ENCODE measurements around the gene MTF2. TPM values are rescaled to one million over a fixed set of nuclear protein-coding genes. Genes with fewer than 3 reads are reported as not detected.
"Not testable (repeated sequence)": the region's sequence is repeated elsewhere in the genome, so short reads cannot be mapped to it uniquely, and the experiment has no call there.

The MTF2 gene
- 18.4 and 19.2 TPM in 2 replicates for total RNA-seq (2014; rRNA removed; shearing (Covaris generic))

DNA sequence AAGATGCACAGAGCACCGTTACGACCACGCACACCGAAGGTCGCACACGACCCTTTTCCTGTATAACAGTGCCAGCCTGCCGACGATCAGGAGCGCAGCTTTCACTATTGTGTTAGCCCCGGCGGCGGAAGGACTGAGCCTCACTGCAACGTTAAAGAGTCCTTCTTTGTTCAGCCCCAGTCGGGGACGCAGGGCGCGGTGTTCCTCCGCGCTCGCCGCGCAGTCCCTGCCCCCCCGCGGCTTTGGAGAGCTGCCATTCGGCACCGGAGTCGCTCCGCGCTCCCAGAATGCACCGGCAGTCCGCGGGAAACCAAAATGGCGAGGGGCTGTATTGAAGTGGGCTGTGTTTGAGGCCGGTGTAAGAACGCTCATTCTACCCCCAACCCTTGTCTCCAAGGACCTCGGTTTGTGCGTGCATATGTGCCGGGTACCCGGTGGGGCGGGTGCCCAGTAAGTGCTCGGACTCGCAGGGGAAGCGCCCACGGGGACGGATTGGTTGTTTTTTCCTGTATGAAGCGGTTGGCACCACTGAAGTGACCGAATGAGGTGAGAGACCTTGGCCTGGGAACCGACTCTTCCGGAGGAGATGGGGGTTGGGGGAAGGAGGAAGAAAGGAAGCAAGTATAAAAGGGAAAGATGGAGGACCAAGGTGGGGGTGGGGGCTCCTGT lies at the start of gene MTF2:
TSS of gene MTF2 (plus strand) at position 298 of the 669 bp plus-strand sequence. CDS start at position 542, 244 bp downstream.
- peak; percentile 96 for DNase-seq (ENCODE audit: low spot score)

DNA sequence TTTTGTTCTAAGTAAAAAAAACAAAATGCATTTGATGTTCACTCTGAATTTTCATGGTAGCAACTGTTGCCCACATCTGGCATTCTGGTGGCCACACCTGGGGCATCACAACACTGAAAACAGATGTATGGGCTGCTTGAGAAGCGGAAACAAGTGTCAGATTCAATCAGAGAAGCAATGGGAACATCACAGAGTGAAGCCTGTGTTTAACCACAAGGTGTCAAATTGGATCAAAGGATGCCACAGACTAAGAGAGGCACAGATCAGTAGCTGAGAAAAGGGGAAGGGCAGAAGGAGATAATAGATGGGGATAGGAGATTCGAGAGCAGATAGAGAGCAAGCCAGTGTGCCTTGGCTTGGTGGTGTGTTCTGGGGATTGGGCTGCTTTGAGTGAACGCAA lies 49.8 kb upstream of the MTF2 start:
- no peak for DNase-seq (ENCODE audit: low spot score)

DNA sequence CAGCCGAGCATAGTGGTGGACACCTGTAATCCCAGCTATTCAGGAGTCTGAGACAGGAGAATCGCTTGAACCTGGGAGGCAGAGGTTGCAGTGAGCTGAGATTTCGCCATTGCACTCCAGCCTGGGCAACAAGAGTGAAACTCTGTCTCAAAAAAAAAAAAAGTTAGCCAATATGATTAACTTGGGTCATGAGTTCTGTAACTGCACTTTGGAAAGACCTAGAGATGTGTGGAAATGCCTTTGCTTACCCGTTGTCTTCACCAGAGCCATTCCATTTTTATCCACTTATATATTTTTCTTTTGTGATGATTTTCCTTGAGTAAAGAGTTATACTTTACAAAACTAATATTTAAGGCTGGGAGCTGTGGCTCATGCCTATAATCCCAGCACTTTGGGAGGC lies 48.9 kb upstream of the MTF2 start:
- not testable (repeated sequence) for DNase-seq (ENCODE audit: low spot score)

DNA sequence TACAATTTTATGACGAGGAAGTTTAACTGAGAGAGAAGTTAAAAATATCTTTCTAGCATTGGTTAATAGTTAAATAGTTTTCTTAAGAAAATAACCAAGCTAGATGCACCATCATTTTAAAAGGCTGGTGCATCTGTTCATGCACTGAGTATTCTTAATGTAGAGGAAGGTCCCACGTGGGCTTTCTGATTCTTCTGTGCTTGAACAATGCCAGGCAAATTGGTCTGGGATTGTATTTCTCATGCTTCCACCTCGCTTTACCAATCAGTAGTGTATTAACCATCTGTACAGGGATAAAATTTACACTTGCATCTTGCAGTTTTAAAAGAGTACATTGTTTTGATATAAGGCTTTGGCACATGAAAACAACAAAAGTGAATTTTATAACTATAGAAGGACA lies 47.4 kb upstream of the MTF2 start:
- no peak for DNase-seq (ENCODE audit: low spot score)

DNA sequence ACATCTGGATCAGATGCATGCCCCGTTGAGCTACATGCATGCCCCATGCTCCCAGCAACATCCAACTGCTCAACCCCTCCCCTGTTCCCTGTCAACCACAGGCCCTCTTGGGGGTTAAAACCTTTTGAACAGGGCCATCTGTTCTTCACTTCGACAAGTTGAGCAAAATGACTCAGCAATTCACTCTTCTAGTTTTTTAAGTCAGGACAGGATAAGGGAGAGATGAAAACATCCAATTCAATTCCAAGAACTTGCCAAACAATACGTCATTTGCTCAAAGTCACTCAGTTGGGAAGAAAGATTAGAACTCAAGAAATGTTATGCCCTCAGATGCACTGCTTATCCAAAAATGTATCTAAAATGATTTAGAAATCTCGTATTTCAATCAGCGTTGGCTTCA lies 46.1 kb upstream of the MTF2 start:
- no peak for DNase-seq (ENCODE audit: low spot score)

DNA sequence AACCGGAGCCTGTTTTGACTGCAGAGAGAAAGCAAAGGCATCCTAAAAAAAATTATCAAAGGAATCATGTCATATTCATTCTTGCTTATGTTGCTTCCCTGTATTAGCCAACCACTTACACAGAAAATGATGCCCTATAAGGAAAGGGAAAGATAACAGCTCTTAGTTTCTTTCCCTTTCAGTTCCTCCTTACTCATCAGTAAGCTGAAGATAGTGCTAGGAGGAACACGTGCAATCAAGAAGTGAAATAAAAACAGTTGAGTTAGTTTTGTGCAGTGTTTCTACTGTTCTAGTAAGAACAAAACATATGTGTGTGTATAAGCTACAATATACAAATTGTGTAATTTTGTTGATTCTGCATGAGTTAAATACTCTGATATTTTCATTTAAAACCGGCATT lies 45.3 kb upstream of the MTF2 start:
- DNase-seq (ENCODE audit: low spot score): no peak

DNA sequence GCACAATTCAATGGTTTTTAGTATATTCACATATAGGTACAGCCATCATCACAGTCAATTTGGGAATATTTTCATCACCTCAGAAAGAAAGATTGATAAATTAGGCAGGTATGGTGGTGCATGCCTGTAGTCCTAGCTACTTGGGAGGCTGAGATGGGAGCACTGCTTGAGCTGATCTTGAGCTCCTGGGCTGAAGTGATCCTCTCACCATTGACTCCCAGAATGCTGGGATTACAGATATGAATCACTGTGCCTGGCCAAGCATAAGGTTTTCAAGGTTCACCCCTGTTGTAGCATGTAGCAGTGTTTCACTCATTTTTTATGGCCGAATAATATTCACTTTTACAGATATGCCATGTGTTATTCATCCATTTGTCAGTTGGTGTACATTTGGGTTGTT lies 44.7 kb upstream of the MTF2 start:
- no peak for DNase-seq (ENCODE audit: low spot score)

DNA sequence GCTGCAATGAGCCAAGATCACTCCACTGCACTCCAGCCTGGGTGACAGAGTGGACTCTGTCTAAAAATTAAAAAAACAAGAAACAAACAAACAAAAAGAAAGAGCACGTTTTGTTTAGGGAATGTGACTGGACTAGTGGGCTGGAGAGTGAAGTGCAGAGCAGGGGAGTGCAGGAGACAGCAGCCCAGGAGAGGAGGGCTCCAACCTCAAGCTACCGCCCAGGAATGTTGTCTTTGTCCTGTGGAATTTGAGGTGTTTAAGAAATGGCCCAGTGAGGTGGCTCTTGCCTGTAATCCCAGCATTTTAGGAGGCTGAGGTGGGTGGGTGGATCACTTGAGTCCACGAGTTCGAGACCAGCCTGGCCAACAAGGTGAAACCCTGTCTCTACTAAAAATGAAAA lies 42.4 kb upstream of the MTF2 start:
- no peak for DNase-seq (ENCODE audit: low spot score)

DNA sequence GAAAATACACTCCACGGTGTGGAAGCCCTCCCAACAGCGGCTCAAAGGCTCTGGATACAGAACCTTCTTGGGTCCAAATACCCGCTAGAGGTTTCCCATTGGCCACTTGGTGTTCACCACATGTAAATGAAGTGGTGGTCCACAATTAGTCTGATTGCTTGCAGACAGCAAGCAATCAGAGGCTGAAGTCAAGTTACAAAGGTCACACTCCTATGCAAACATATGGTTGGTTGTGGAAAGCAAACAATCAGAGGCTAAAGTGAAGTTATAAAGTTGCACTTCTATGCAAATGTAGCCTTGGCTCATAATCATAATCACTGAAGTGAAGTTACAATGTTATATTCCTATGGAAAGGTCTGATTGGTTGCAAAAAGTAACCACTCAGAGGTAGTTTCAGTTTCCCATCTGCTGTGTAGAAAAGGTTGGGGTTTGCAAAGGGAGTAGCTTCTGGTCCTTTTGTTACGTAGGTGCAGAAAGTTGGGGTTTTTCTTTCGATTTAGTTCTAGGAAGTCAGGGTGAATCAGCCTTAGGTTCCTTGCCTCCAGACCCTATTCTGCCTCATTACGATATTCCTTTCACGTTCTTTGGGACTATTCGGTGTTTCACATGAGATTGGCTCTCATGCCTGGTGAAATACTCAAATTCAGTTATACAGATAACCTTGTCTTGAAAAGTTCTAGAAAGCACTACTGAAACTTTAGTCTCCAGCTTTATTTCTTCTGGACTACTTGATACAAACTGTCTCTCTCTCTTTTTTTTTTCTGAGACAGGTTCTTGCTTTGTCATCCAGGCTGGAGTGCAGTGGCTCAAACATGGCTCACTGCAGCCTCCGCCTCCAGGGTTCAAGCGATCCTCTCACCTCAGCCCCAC lies 36.7 kb upstream of the MTF2 start:
- peak; percentile 17 for DNase-seq (ENCODE audit: low spot score)

DNA sequence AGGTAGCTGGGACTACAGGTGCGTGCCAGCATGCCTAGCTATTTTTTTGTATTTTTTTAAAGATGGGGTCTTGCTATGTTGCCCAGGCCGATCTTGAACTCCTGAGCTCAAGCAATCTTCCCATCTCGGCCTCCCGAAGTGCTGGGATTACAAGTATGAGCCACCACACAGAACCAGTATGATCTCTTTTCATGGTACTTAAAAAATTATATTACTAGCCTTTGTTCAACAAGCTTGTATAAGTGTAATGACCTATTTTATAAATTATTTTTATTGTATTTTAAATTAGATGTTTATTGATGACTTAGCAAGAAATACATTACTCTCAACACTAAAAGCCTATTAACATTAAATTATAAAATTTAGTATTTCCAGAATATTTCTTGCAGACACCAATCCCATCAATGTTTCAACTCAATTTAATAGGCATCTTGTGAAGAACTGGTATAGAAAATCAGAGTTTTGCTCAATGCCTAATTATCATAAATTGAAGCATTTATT lies 36.0 kb upstream of the MTF2 start:
- no peak for DNase-seq (ENCODE audit: low spot score)

DNA sequence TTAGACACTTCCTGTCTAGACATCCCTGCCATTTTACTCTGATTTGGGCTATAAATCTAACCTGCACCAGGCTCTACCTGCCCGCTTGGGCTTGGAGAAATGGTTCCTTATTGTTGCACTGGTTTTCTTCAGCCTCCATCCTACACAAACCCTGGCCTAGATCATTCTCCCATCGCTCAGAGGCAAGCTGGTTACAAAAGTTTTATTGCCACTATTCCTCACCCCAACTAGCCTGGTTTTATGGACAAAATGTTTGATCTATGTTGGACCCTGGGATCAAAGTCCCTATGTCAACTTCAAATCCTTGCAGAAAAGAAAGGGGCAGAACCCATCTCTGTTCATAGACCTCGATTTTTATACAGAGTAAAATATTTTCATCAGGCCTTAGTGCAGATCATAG lies 31.5 kb upstream of the MTF2 start:
- DNase-seq (ENCODE audit: low spot score): no peak

DNA sequence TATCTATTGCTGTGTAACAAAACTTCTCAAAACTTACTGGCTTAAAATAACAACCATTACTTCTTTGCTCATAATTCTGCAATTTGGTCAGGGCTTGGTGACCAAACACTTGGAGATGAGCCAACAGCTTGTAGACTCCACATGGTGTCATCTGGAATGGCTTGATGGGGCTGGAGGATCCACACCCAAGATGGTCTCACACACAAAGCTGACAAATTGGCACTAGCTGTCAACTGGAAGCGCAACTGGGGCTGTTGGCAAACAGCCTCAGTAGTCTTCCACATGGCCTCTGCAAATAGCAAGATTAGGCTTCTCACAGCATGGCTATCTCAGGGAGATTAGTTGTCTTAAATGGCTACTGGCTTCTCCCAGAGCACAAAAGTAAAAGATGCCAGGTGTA lies 27.1 kb upstream of the MTF2 start:
- no peak for DNase-seq (ENCODE audit: low spot score)

DNA sequence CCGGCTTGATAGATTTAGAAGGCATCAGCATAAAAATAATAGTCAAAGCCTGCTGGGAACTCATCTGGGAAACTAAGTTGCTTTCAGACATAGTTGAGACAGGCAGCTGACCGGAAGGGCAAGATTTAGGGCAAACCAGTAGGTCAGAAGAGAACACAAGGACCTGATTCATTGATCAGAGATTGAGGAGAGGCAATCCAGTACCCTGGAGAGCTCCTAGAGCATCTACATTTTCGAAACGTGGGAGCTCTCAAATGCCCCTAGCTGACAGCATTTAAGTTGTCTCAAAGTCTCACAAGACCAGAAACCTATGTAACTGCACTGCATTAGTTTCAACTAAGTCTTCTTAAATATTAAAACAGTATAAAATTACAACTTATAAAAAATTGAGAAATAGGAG lies 22.9 kb upstream of the MTF2 start:
- DNase-seq (ENCODE audit: low spot score): peak; percentile 42

DNA sequence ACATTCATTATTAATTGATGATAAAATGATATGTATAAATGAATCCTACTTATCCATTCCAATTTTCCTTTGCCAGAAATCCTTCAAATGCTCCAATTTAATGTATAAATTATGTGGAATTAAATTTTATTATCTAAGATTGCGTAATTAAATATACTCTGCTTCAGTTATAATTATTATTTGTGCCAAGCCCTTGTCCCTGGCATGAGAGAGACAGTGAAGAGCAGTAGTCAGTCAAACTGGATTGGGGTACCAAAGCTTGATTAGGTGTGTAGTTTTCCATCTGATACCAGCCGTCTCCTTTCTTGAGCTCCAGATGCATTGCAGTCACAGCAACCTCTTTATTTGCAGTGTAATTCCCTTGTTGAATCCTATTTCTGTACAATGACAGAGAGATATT lies 22.4 kb upstream of the MTF2 start:
- DNase-seq (ENCODE audit: low spot score): no peak

DNA sequence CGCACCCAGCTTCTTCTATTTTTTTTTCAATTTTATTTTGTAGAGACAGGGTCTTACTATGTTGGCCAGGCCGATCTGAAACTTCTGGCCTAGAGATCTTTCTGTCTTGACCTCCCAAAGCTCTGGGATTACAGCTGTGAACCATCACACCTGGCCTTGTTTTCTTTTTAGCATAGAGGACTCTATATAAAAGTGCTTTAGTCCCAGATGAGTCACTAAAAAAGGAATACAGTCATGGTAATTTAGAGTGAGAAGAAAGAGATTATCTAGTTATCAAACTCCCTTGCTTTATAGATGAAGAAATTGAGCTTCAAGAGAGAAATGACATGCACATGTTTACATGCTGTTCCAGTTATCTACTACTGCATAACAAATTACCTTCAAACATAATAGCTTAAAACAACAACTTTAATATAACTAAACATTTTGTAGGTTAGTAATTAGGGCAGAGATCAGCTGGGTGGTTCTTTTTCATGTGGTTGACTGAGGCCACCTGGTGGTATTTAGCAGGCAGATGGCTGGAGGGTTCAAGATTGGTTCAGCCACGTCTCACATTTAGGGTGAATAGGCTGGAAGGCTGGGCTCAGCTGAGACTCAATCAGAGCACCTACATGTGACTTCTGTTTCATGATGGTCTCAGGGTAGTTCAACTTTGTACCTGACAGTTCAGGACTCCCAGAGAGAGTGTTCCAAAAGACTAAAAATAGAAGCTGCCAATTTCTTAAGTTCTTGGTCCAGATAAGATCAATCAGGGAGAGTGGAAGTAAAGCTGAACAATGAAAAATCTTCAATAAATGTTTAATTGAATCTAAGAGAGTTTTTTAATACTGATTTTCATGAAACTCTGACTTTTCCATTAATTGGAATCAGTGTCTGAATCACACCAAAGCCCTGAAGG lies 16.9 kb upstream of the MTF2 start:
- DNase-seq (ENCODE audit: low spot score): peak; percentile 62

DNA sequence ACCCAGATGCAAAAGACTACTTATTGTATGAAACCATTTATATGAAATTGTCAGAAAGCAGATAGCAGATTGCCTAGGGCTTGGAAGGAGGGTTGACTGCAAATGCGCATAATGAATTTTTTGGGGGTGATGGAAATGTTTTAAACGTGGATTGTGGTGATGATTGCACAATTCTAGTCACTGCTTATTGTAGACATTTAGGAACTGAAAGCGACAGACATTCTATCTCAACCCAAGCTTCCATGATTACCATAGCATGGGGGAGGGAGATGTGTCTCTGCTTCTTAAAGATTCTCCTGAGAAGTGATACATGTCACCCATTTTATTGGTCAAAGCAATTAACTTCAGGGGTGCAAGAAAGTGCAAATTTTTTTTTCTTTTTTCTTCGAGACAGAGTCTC lies 2.8 kb upstream of the MTF2 start:
- DNase-seq (ENCODE audit: low spot score): no peak

DNA sequence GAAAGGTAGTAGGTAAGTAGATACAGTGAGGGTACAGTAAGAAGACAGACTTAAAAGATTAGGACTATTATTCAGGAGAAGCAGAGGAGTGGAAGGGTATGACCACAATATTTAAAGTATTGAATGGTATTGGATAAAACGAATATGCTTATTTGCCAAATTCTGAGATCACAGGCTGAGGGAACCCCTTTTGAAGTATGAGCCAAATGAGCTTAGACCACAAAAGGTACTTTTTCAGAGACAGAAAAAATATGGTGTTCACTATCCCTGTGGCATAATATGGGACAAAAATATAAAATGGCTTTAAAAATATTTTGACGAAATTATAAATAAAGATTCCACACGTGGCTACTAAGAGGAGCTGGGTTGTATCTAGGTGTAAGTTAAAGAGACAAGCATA lies 880 bp upstream of the MTF2 start:
- DNase-seq (ENCODE audit: low spot score): no peak

DNA sequence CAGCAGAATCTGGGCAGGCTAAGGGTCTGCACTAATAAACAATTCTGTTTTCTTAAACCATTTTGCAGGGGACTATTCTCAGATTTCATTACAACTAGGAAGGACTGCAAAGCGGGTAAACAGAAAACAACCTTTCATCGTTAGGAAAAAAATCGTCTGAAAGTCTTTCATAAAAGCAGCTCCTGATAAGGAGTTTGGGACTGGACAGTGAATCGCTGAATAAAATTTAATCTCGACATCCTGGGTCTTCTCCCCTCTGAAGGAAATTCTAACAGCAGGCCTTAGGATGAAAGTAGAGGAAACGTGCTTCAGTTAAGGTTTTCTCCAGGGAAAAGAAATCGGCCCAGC lies 471 bp upstream of the MTF2 start:
- no peak for DNase-seq (ENCODE audit: low spot score)

DNA sequence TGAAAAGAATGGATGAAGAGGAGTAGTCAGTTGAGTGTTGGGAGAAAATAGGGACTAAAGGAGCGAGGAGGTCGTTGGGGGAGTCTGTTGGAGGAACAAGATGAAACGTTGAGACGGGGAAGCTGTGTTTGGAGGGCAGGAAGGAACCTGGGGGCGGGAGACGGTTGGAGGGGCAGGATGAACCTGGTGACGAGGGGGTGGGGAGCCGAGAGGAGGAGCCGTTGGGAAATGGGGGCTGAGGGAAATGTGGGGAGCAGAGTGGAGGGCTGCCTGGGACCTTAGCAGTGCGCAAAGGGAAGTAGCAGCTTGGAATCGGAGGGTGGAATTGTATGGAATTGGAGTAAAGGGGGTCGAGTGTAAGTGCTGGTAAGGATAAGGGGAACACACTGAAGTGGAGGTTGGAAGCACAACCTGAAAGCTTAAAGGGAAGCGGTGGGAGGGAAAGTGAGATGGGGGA lies 630 bp downstream of the MTF2 start:
- DNase-seq (ENCODE audit: low spot score): peak; percentile 41

DNA sequence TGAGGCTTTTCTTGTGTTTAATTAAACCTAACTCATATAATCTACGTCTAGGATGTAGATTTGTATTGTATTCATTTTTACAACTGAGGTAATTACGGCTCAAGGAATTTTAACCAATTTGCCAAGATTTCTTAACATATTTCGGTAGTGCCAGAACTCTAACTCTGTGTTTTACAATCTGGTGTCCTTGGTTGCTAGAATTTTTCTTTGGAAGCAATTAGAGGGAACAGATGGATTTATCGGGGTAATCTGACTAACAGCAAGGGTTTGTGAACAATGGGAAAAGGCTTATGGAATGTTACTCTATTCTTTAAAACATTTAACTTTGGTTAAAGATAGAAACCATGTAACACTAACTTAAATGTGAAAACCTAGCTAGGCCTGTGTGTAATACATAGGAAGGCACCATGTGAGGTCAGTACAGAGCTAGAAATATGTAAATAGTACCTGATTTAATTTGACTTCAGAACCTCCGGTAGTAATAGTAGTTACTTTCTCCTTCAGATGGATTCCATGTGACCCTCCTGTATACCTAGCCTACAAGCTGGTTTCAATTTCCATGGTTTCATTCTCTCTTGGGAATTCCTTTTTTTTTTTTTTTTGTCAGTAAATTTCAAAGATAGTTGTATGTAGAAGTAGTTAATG lies 1.2 kb downstream of the MTF2 start:
- peak; percentile 69 for DNase-seq (ENCODE audit: low spot score)

DNA sequence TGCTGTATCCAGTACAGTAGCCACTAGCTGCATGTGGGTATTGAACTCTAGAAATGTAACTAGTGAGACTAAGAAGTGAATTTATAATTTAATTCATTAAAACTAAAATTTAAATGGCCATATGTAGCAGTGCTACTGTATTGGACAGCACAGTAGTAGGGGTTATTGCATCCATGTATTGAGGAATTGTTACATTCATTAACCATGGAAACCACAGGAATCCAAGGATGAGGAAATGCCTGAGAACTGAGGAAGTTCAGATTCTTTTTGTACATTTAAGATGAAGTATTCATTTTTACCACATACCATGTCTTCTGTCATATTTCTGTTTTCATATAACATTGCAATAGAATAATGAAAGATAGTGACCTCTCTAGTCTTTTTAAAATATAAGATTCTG lies 2.6 kb downstream of the MTF2 start:
- DNase-seq (ENCODE audit: low spot score): peak; percentile 1

Measured in HT-29 (cell line).